ENCODE data around the gene ATP6V1G2. TPM values are rescaled to one million over a fixed set of nuclear protein-coding genes. Genes with fewer than 3 reads are reported as not detected.

ATP6V1G2 gene
- total RNA-seq, 2 experiments from 2014 or later, result 0.86 to 1.1 TPM

DNA sequence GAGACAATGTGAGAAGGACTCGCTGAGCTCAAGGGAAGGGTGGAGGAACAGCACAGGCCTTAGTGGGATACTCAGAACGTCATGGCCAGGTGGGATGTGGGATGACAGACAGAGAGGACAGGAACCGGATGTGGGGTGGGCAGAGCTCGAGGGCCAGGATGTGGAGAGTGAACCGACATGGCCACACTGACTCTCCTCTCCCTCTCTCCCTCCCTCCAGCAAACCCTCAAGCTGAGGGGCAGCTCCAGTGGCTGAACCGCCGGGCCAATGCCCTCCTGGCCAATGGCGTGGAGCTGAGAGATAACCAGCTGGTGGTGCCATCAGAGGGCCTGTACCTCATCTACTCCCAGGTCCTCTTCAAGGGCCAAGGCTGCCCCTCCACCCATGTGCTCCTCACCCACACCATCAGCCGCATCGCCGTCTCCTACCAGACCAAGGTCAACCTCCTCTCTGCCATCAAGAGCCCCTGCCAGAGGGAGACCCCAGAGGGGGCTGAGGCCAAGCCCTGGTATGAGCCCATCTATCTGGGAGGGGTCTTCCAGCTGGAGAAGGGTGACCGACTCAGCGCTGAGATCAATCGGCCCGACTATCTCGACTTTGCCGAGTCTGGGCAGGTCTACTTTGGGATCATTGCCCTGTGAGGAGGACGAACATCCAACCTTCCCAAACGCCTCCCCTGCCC, 30.6 kb upstream of the ATP6V1G2 start:
- Mint-ChIP-seq H3K9me3 (no peaks in the 10 kb centered on the region), H3K27ac (peak overlapping the region; percentile 97), H3K4me3 (peak overlapping the region; percentile 96), H3K4me1 (ENCODE audit: low read depth) (peaks cover 40% of the 10 kb centered on the region), H3K36me3 (ENCODE audit: low read depth) (peaks cover 83% of the 10 kb centered on the region), H3K27me3 (no peaks in the 10 kb centered on the region)
- CTCF ChIA-PET, result interaction anchor here (1.0 to 56.2 kb wide), 5 partner anchors 15 to 84 kb away, joined by 3 to 2542 read pairs (median 5); partner anchors contain the start of genes ATP6V1G2, DDX39B, LST1 and LTA
- ATAC-seq (no peak), DNase-seq (peak; percentile 71)
- intact Hi-C loops (cut with micrococcal nuclease), result no loop called here
- POLR2A ChIA-PET, result interaction anchor here (1.2 to 35.7 kb wide), 9 partner anchors 7 to 84 kb away, joined by 3 to 1181 read pairs (median 45); partner anchors contain the start of genes ATP6V1G2, C6orf47, DDX39B and LST1
- TF ChIP-seq, protein P1, sequence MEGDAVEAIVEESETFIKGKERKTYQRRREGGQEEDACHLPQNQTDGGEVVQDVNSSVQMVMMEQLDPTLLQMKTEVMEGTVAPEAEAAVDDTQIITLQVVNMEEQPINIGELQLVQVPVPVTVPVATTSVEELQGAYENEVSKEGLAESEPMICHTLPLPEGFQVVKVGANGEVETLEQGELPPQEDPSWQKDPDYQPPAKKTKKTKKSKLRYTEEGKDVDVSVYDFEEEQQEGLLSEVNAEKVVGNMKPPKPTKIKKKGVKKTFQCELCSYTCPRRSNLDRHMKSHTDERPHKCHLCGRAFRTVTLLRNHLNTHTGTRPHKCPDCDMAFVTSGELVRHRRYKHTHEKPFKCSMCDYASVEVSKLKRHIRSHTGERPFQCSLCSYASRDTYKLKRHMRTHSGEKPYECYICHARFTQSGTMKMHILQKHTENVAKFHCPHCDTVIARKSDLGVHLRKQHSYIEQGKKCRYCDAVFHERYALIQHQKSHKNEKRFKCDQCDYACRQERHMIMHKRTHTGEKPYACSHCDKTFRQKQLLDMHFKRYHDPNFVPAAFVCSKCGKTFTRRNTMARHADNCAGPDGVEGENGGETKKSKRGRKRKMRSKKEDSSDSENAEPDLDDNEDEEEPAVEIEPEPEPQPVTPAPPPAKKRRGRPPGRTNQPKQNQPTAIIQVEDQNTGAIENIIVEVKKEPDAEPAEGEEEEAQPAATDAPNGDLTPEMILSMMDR (IDR thresholded peaks at IDR 0.05), result no peak

DNA sequence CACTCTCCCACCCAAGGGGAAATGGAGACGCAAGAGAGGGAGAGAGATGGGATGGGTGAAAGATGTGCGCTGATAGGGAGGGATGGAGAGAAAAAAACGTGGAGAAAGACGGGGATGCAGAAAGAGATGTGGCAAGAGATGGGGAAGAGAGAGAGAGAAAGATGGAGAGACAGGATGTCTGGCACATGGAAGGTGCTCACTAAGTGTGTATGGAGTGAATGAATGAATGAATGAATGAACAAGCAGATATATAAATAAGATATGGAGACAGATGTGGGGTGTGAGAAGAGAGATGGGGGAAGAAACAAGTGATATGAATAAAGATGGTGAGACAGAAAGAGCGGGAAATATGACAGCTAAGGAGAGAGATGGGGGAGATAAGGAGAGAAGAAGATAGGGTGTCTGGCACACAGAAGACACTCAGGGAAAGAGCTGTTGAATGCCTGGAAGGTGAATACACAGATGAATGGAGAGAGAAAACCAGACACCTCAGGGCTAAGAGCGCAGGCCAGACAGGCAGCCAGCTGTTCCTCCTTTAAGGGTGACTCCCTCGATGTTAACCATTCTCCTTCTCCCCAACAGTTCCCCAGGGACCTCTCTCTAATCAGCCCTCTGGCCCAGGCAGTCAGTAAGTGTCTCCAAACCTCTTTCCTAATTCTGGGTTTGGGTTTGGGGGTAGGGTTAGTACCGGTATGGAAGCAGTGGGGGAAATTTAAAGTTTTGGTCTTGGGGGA, 29.7 kb upstream of the ATP6V1G2 start:
- no peak for DNase-seq
- POLR2A ChIA-PET, result interaction anchor here (0.7 to 35.7 kb wide), 13 partner anchors 6 to 127 kb away, joined by 3 to 1181 read pairs (median 6); partner anchors contain the start of genes ABHD16A, ATP6V1G2, BAG6 and C6orf47
- H3K4me3 Mint-ChIP-seq, result peak overlapping the region; percentile 96
- H3K27me3 Mint-ChIP-seq, result no peaks in the 10 kb centered on the region
- peaks cover 49% of the 10 kb centered on the region for H3K4me1 Mint-ChIP-seq (ENCODE audit: low read depth)
- H3K9me3 Mint-ChIP-seq, result no peaks in the 10 kb centered on the region
- peaks cover 75% of the 10 kb centered on the region for H3K36me3 Mint-ChIP-seq (ENCODE audit: low read depth)
- no peak for ATAC-seq
- CTCF ChIA-PET, result interaction anchor here (1.8 to 56.2 kb wide), 4 partner anchors 15 to 83 kb away, joined by 5 to 2542 read pairs (median 1274); partner anchors contain the start of genes ATP6V1G2, DDX39B, LST1 and LTA
- peak overlapping the region; percentile 97 for H3K27ac Mint-ChIP-seq
- intact Hi-C loops (cut with micrococcal nuclease), result loop anchor here (2.0 kb wide), 1 partner anchor 17 kb away; no protein-coding TSS in a partner anchor
- TF ChIP-seq, protein P1 (IDR thresholded peaks at IDR 0.05), result no peak

DNA sequence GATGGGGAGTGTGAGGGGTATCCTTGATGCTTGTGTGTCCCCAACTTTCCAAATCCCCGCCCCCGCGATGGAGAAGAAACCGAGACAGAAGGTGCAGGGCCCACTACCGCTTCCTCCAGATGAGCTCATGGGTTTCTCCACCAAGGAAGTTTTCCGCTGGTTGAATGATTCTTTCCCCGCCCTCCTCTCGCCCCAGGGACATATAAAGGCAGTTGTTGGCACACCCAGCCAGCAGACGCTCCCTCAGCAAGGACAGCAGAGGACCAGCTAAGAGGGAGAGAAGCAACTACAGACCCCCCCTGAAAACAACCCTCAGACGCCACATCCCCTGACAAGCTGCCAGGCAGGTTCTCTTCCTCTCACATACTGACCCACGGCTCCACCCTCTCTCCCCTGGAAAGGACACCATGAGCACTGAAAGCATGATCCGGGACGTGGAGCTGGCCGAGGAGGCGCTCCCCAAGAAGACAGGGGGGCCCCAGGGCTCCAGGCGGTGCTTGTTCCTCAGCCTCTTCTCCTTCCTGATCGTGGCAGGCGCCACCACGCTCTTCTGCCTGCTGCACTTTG, 29.0 kb upstream of the ATP6V1G2 start, which contains the start of gene TNF:
TNF (plus strand) TSS at position 231 of the 567 bp plus-strand sequence; CDS start at position 408, 177 bp downstream.
- CTCF ChIA-PET, result interaction anchor here (1.9 to 56.2 kb wide), 3 partner anchors 14 to 41 kb away, joined by 5 to 2542 read pairs (median 2542); partner anchors contain the start of genes ATP6V1G2, DDX39B, LST1 and LTA
- Mint-ChIP-seq H3K27ac (peak within 1 kb of the TSS; percentile 97), H3K9me3 (no peaks in the 10 kb centered on the region), H3K4me1 (ENCODE audit: low read depth) (peaks cover 54% of the 10 kb centered on the region), H3K36me3 (ENCODE audit: low read depth) (peaks cover 68% of the 10 kb centered on the region), H3K4me3 (peak within 1 kb of the TSS; percentile 96), H3K27me3 (no peaks in the 10 kb centered on the region)
- peak; percentile 87 for DNase-seq
- TF ChIP-seq, protein P1 (IDR thresholded peaks at IDR 0.05), result no peak
- intact Hi-C loops (cut with micrococcal nuclease), result loop anchor here (2.0 kb wide), 1 partner anchor 17 kb away; no protein-coding TSS in a partner anchor
- POLR2A ChIA-PET, result interaction anchor here (0.6 to 35.7 kb wide), 12 partner anchors 5 to 334 kb away, joined by 3 to 1181 read pairs (median 8); partner anchors contain the start of genes ABHD16A, ATP6V1G2, BAG6 and DDX39B
- peak; percentile 21 for ATAC-seq

DNA sequence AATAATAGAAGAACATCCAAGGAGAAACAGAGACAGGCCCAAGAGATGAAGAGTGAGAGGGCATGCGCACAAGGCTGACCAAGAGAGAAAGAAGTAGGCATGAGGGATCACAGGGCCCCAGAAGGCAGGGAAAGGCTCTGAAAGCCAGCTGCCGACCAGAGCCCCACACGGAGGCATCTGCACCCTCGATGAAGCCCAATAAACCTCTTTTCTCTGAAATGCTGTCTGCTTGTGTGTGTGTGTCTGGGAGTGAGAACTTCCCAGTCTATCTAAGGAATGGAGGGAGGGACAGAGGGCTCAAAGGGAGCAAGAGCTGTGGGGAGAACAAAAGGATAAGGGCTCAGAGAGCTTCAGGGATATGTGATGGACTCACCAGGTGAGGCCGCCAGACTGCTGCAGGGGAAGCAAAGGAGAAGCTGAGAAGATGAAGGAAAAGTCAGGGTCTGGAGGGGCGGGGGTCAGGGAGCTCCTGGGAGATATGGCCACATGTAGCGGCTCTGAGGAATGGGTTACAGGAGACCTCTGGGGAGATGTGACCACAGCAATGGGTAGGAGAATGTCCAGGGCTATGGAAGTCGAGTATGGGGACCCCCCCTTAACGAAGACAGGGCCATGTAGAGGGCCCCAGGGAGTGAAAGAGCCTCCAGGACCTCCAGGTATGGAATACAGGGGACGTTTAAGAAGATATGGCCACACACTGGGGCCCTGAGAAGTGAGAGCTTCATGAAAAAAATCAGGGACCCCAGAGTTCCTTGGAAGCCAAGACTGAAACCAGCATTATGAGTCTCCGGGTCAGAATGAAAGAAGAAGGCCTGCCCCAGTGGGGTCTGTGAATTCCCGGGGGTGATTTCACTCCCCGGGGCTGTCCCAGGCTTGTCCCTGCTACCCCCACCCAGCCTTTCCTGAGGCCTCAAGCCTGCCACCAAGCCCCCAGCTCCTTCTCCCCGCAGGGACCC, 28.0 kb upstream of the ATP6V1G2 start:
- ATAC-seq (no peak), DNase-seq (peak; percentile 53)
- intact Hi-C loops (cut with micrococcal nuclease), result loop anchor here (2.0 kb wide), 1 partner anchor 16 kb away; no protein-coding TSS in a partner anchor
- ChIA-PET CTCF (interaction anchor here (1.1 to 56.2 kb wide), 4 partner anchors 13 to 87 kb away, joined by 3 to 2542 read pairs (median 1274); partner anchors contain the start of genes ATP6V1G2, DDX39B, LST1 and LTA), POLR2A (interaction anchor here (0.6 to 35.7 kb wide), 15 partner anchors 4 to 335 kb away, joined by 3 to 1181 read pairs (median 4); partner anchors contain the start of genes ATP6V1G2, BAG6, C6orf47 and DDX39B)
- no peaks in the 10 kb centered on the region for H3K27me3 Mint-ChIP-seq
- H3K27ac Mint-ChIP-seq, result peak overlapping the region; percentile 97
- no peaks in the 10 kb centered on the region for H3K9me3 Mint-ChIP-seq
- TF ChIP-seq, protein P1 (IDR thresholded peaks at IDR 0.05), result no peak
- peaks cover 62% of the 10 kb centered on the region for H3K36me3 Mint-ChIP-seq (ENCODE audit: low read depth)
- peaks cover 58% of the 10 kb centered on the region for H3K4me1 Mint-ChIP-seq (ENCODE audit: low read depth)
- H3K4me3 Mint-ChIP-seq, result peak overlapping the region; percentile 96
